ENCODE measurements around the gene VASH2. TPM values are rescaled to one million over a fixed set of nuclear protein-coding genes. Genes with fewer than 3 reads are reported as not detected.

The VASH2 gene
- total RNA-seq, 1 experiment from 2014 or later: 50.9 TPM

DNA sequence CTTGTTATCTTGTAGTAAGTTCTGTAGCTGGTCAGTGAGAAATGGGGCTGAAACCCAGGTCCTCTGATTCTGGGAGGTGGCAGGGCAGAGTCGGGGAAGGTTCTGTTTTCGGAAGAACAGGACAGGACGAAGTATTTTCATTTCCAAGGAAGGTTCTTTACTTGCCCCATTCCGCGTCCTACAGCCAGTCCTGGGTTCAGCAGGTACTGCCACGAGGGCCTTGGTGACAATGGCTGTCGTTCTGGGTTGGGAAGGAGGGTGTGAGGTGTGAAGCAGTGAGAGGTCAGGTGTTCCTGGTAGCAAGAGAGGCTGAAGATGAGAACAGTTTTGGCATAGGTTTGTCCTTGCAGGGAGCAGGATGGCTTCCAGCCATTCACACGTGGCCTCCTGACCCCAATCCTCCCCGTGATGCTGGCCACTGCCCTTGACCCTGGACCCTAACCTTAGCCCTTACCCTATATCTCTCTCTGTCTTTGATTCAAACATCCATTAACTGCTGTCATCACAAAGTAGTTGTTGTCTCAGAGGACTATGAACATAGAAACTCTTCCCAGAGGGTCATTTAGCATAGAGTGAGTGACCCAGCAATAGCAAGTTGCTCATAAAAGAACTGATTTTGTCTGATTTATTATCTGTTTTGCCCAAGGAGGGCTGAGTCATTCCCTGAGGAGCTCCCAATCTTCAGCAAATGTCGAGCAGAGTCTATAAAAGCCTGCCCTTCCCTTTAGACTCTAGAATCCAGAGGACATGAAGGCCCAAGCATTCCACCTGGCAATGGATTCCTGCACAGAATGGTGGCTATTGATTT lies 25.0 kb downstream of the VASH2 start:
- Histone ChIP-seq H3K4me3 (ENCODE audit: insufficient read depth, low read depth, low read length) (no peak overlapping the region), H3K36me3 (replicated peaks; ENCODE audit: control insufficient read depth, insufficient read depth, low read length) (peaks cover 81% of the 10 kb centered on the region), H3K27me3 (ENCODE audit: control insufficient read depth, insufficient read depth, low read length) (no peaks in the 10 kb centered on the region)
- no peak for DNase-seq

DNA sequence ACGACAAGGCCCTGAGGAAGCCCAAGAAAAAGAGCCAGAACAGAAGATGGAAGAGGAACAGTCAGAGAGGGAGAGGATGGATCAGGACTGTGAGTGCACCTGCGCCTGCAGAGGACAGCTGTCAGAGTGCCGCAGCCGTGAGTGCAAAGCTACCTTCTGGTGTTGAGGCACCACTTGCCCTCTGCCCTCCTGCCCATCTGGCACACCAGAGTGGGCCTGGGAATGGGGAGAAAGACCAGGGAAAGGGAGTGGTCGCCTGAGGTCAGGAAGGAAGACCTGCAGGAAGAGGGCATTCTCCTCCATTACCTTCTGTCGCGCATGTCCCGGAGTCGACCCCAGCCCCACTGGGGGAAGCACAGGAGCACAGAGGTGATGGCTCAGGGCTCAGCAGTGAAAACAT lies 26.2 kb downstream of the VASH2 start:
- H3K27me3 ChIP-seq (ENCODE audit: control insufficient read depth, insufficient read depth, low read length): no peaks in the 10 kb centered on the region
- no peak for DNase-seq
- peaks cover 83% of the 10 kb centered on the region for H3K36me3 ChIP-seq (replicated peaks; ENCODE audit: control insufficient read depth, insufficient read depth, low read length)
- H3K4me3 ChIP-seq (ENCODE audit: insufficient read depth, low read depth, low read length): no peak overlapping the region

DNA sequence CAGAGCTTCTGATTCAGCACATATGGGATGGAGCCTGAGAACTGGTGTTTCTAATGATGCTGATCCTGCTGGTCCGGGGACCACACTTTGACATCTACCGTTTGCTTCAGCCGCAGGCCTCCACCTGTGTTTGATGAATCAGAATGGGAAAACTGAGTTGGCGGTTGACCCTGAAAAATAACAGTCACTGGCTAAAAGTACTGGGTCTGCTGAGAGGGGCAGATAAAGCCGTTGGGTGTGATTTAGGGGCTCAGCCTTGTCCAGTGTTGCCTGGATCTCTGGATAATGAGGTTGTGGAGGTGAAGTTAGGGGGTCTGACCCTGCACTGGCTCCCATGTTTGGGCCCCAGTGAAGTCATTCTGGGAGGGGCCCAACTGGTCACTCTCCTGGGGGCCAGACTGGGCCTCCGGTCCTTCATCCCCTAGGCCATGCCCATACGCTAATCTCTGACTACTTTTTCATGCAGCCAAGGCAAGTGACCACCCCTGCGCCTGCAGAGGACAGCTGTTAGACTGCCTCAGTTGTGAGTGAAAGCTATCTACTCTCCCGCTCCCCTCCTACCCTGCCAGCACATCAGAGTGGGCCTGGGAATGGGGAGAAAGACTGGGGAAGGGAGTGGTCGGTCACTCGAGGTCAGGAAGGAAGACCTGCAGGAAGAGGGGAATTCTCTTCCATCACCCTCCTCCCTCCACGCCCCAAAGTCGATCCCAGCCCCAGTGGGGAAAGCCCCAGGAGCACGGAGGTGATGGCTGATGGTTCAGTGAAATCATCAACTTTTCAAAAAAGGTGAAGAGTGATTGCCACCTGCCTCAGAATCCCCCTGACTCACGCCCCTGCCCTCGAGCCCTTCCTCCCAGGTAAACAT lies 27.7 kb downstream of the VASH2 start:
- H3K27me3 ChIP-seq (ENCODE audit: control insufficient read depth, insufficient read depth, low read length): no peaks in the 10 kb centered on the region
- no peak overlapping the region for H3K4me3 ChIP-seq (ENCODE audit: insufficient read depth, low read depth, low read length)
- DNase-seq: no peak
- peaks cover 75% of the 10 kb centered on the region for H3K36me3 ChIP-seq (replicated peaks; ENCODE audit: control insufficient read depth, insufficient read depth, low read length)

DNA sequence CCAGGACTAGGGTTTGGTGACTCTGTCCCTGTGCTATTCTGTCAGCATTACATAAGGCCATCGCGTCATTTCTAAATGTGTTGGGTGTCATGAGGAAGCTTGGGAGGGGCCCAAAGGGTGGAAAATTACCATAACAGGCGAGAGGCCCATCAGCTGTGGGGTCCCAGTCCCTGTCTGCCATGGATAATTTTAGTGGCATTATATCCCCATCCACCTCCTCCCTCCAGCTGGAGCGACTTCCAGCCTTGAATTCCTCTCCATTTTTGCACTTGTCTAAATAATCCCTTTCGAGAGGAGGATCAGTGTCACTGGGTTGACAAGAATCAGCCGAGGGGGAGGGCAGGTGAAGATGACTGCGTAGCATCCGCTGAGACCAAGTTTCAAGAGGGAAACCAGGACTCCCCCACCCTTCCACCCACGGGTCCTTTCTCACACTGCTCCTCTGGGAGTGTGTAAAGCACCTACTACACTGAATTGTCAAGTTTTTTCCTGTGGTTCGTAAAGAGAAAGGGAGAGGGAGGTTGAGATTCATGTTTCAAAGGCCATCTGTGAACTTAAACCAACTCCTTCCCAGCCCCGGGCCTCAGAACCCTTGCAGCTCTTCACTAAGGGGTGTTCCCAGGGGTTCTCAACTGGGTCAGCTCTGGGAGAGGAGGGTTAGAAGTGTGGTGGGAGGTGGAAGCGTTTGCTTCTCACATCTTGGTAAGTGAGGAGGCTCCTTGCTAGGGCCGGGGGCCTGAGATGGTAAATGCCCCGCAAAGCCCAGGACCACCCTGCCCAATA lies 29.2 kb downstream of the VASH2 start:
- H3K36me3 ChIP-seq (replicated peaks; ENCODE audit: control insufficient read depth, insufficient read depth, low read length): peaks cover 63% of the 10 kb centered on the region
- no peak for DNase-seq

DNA sequence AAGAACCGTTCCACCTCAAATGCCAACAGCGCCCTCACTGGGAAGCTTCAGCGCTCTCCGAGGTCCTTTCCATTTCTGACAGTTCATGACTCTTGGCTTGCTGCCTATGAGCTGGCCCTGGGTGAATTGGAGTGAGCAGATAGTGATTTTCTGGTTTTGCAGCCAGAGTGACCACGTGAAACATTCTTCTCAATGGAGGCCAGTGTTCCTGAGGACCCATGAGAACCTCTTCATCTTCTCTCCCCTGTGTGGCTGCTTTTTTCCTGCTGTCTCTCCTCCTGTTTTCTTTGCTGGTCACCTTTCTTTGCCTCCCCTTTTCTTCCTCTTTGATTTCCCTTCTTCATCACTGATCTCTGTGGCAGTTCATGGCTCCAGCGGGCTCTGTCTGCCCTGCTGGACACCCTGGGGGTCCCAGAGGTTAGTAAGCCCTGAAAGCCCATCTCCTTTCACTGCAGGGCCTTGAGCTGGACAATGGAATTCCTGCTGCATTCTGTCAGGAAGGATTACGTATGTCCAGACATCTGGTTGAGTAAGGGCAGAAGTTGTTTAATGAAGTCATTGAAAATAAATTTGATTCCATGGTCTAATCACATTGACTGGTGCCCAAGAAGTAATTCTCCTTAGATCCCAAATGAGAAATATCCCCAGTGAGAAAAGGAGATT lies 29.9 kb downstream of the VASH2 start:
- H3K4me3 ChIP-seq (ENCODE audit: insufficient read depth, low read depth, low read length): no peak overlapping the region
- no peaks in the 10 kb centered on the region for H3K27me3 ChIP-seq (ENCODE audit: control insufficient read depth, insufficient read depth, low read length)
- DNase-seq: no peak
- peaks cover 58% of the 10 kb centered on the region for H3K36me3 ChIP-seq (replicated peaks; ENCODE audit: control insufficient read depth, insufficient read depth, low read length)

More for the DNA sequence above, 29.2 kb downstream of the VASH2 start:
- no peak overlapping the region for H3K4me3 ChIP-seq (ENCODE audit: insufficient read depth, low read depth, low read length)
- no peaks in the 10 kb centered on the region for H3K27me3 ChIP-seq (ENCODE audit: control insufficient read depth, insufficient read depth, low read length)

DNA sequence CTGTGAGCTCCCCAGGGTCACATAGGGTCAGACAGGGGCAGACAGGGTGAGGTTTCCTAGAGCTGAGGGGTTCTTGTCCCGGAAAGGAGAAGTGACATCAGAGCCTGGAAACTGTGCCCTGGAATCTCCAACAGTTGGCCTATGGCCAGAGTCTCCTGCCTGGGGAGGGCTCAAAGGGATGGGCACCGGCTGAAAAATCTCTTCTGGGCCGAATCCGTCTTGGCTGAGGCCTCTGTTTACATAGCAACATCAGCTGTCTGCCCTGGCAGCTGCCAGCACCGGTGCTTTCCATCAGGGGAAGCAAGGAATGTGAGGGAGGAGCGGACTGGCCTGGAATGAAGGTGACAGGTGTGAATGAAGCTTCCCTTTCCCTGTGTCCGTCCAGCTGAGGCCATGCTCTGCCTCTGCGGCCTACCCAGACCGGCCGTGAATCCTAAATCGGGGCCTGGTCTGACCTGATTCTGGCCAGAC lies 30.7 kb downstream of the VASH2 start:
- no peak for DNase-seq
- Histone ChIP-seq H3K27me3 (ENCODE audit: control insufficient read depth, insufficient read depth, low read length) (no peaks in the 10 kb centered on the region), H3K36me3 (replicated peaks; ENCODE audit: control insufficient read depth, insufficient read depth, low read length) (peaks cover 50% of the 10 kb centered on the region), H3K4me3 (ENCODE audit: insufficient read depth, low read depth, low read length) (no peak overlapping the region)

DNA sequence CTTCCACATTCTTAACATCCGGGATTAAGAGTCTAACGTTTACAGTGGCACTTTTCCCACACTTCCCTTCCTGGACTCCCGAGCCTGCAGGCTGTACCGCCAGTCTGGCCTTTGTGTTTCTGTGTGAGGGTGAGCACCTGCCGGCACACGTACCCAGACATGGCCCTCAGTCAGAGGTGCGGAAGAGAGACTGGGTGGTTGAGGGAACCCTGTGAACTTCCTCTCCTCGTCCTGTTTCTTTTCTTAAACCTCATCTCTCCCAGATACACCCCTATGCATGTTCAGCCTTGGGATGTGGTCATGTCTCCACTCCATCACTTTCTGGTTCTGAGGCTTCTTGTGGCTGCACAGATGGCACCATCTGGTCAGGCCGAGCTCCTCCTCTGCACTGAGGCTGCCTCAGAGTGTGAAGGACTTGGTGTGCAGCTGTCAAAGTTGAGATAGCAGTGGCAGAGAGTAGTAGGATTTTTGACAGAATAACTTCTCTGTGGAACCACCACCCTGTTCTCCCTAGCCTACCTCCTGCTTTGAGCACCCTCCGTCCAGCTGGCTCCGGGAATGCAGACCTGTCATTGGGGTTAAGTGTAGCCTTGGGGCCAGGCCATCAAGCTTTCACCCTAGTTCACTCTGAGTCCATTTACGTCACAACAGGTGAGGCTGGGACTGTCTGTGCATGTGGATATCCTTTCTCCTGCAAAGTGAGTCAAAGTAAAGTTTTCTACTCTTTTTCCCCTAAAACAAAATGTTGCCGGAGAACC lies 31.4 kb downstream of the VASH2 start:
- Histone ChIP-seq H3K27me3 (ENCODE audit: control insufficient read depth, insufficient read depth, low read length) (no peaks in the 10 kb centered on the region), H3K36me3 (replicated peaks; ENCODE audit: control insufficient read depth, insufficient read depth, low read length) (peaks cover 43% of the 10 kb centered on the region), H3K4me3 (ENCODE audit: insufficient read depth, low read depth, low read length) (no peak overlapping the region)
- DNase-seq: no peak

DNA sequence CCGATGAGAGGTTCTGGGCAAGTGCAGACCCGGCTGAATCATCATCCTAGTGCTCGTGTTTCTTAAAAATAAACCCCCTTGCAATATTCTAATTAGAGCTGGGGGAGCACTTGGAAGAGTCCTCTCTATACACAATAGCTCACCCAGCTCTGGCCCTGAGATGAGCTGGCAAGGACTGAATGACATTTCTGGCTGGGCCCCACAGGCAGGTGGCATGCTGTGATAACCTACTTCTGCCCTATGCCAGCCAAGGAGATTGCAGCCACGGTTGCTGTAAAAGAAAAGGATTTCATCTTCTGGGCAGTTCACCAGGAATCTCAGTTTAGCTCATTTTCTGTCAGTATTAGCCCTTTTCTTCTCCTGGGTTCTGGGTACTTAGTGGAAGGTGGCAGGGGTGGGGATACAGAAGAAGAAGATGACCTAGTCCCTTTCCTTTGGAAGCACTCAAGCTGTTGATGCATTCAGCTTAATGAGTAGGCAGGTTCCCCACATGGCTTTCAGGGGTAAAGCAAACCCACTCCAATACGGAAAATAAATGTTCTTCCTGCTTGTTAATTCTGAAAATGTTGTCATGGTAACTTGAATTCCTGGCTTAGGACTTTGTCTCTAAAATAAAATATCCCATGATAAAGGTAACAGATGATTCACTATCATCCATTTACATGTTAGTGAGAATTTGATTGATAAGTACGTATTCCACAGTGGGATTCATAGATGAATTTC lies 32.2 kb downstream of the VASH2 start:
- DNase-seq: no peak
- no peak overlapping the region for H3K4me3 ChIP-seq (ENCODE audit: insufficient read depth, low read depth, low read length)
- peaks cover 36% of the 10 kb centered on the region for H3K36me3 ChIP-seq (replicated peaks; ENCODE audit: control insufficient read depth, insufficient read depth, low read length)
- H3K27me3 ChIP-seq (ENCODE audit: control insufficient read depth, insufficient read depth, low read length): no peaks in the 10 kb centered on the region

DNA sequence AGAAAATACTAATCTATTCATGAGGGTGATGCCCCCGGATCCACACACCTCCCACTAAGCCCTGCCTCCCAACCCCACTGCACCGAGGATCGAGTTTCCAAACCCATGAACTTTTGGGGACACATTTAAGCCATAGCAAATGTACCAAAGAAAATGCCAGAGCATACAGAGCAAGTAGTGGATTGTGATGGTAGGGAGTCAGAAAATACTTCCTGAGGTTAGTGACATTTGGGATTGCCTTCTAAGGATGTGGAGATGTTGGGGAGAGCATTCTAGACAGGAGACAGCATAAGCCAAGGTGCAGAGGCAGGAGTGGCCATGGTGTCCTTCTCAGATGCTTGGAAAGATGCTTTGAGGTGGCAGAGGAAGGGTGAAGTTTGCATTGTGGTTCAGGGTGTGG lies 33.1 kb downstream of the VASH2 start:
- Histone ChIP-seq H3K27me3 (ENCODE audit: control insufficient read depth, insufficient read depth, low read length) (no peaks in the 10 kb centered on the region), H3K36me3 (replicated peaks; ENCODE audit: control insufficient read depth, insufficient read depth, low read length) (peaks cover 33% of the 10 kb centered on the region), H3K4me3 (ENCODE audit: insufficient read depth, low read depth, low read length) (no peak overlapping the region)
- DNase-seq: no peak

DNA sequence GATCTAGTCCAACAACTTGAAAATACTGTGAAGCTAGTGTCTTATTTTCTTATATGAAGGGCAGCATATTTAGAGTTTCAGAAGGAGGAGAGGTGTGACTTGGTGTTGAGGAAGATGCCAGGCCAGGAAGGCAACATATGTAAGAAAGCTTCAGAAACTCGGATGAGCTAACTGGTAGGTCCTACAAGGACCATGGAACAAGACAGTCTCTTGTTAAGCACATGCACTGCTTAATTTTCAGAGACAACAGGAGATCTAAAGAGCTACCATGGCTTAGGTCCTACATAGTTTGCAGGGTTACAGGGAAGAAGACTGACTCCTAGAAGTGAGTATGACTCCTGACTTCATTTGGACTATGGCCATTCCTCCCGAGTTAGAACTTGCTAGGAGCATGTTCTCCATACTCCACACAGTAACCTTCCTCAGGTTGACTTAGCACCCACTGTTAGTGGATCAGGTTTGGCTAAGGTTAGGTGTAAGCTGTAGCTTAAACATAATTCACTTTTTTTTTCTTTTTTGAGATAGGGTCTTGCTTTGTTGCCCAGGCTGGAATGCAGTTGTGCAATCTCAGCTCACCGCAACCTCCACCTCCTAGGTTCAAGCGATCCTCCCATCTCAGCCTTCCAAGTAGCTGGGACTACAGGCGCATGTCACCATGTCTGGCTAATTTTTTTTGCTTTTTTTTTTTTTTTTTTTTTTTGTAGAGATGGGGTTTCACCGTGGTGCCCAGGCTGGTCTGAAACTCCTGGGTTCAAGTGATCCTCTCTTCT lies 34.4 kb downstream of the VASH2 start:
- DNase-seq: no peak
- Histone ChIP-seq H3K27me3 (ENCODE audit: control insufficient read depth, insufficient read depth, low read length) (no peaks in the 10 kb centered on the region), H3K36me3 (replicated peaks; ENCODE audit: control insufficient read depth, insufficient read depth, low read length) (peaks cover 28% of the 10 kb centered on the region), H3K4me3 (ENCODE audit: insufficient read depth, low read depth, low read length) (no peak overlapping the region)

DNA sequence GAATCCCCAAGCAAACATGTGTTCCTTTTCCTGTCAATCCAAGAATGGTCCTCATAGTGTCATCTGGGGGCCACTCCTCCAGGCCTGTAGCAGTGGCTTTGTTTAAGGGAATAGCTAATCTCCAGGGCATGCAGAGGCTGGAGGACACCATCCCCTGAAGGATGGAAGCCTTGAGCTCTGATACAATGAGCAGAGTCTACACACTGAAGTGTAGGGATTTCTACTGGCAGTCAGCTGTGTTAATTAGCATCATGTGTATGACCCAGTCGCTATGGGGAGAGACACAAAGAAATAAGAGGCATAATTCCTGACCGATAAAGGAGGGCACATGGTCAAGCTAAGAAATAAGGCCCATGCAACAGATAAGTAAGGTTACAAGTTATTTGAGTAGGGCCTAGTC lies 36.2 kb downstream of the VASH2 start:
- Histone ChIP-seq H3K36me3 (replicated peaks; ENCODE audit: control insufficient read depth, insufficient read depth, low read length) (peaks cover 23% of the 10 kb centered on the region), H3K27me3 (ENCODE audit: control insufficient read depth, insufficient read depth, low read length) (no peaks in the 10 kb centered on the region), H3K4me3 (ENCODE audit: insufficient read depth, low read depth, low read length) (no peak overlapping the region)
- no peak for DNase-seq

DNA sequence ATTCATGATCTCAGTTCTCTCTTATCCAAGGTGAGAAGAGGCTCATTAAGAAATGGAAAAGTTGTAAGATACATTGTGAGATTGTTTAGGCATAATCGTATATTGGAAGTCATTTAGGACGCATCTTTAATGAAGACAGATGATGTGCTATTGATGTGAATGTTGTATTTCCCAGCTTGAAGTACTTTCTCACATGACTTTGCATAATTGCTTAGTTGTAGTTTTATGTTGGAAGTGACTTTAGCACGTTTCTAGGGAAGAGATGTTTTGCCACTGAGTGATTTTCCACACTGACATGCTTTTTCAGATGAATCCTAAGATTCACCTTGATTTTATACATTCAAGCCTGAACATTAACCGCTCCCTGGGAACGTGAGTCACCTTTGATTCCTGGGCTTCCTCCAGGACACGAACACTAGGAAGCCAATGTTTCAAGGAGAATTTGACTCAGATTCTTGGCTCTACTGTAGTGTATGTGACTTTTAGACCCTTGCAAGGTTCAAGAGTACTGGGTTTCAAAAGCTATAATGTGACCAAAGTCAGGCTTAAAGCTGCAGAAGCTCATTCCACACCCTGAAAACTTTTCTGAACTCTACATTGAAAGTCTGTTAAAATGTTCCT lies 37.5 kb downstream of the VASH2 start:
- Histone ChIP-seq H3K27me3 (ENCODE audit: control insufficient read depth, insufficient read depth, low read length) (no peaks in the 10 kb centered on the region), H3K36me3 (replicated peaks; ENCODE audit: control insufficient read depth, insufficient read depth, low read length) (peaks cover 17% of the 10 kb centered on the region), H3K4me3 (ENCODE audit: insufficient read depth, low read depth, low read length) (no peak overlapping the region)
- DNase-seq: no peak
